HepG2 (cell line): Measurements from ENCODE around the gene ADCK2. TPM values are rescaled to one million over a fixed set of nuclear protein-coding genes. Genes with fewer than 3 reads are reported as not detected.

Experiments used
- AHR ChIP-seq: IDR thresholded peaks from 2 replicates; pipeline ENCODE4 v1.6.1; 2018; ENCODE audit warnings: missing genetic modification reagents, missing compliant biosample characterization
- CREBL2 ChIP-seq: sonication (generic); formaldehyde crosslinking; IDR thresholded peaks from 2 replicates; pipeline ENCODE4 v1.8.1; 2023; ENCODE audit warnings: missing genetic modification reagents, mild to moderate bottlenecking, borderline replicate concordance
- DRAP1 ChIP-seq: IDR thresholded peaks from 2 replicates; pipeline ENCODE4 v1.6.1; 2016; ENCODE audit warnings: missing genetic modification reagents, missing compliant biosample characterization
- FOSL1 ChIP-seq: sonication (generic); formaldehyde crosslinking; IDR thresholded peaks from 2 replicates; pipeline ENCODE4 v1.9.0; 2021; ENCODE audit warnings: missing genetic modification reagents, borderline replicate concordance
- FOXA3 ChIP-seq: IDR thresholded peaks from 2 replicates; pipeline ENCODE4 v1.6.1; 2016; ENCODE audit warnings: missing genetic modification reagents, missing compliant biosample characterization
- FOXP4 ChIP-seq: sonication (generic); formaldehyde crosslinking; IDR thresholded peaks from 2 replicates; pipeline ENCODE4 v1.4.0; 2020; ENCODE audit warnings: missing genetic modification reagents
- GZF1 ChIP-seq: sonication (generic); formaldehyde crosslinking; IDR thresholded peaks from 2 replicates; pipeline ENCODE4 v1.5.1; 2020; ENCODE audit warnings: mild to moderate bottlenecking, missing genetic modification reagents
- HNF4A ChIP-seq: sonication (generic); formaldehyde crosslinking; IDR thresholded peaks from 2 replicates; pipeline ENCODE4 v1.4.0; 2020; ENCODE audit warnings: missing genetic modification reagents
- HOXA7 ChIP-seq: sonication (generic); formaldehyde crosslinking; IDR thresholded peaks from 2 replicates; pipeline ENCODE4 v1.8.1; 2022; ENCODE audit warnings: mild to moderate bottlenecking, missing genetic modification reagents, moderate library complexity
- MED13 ChIP-seq: sonication (generic); formaldehyde crosslinking; IDR thresholded peaks from 2 replicates; pipeline ENCODE4 v1.5.0; 2020; ENCODE audit warnings: missing genetic modification reagents
- NAIF1 ChIP-seq: sonication (generic); formaldehyde crosslinking; IDR thresholded peaks from 2 replicates; pipeline ENCODE4 v1.5.0; 2020; ENCODE audit warnings: mild to moderate bottlenecking, missing genetic modification reagents, borderline replicate concordance
- NBN ChIP-seq: fragments of 450-650 bp; conservative IDR thresholded peaks from 2 replicates; pipeline ENCODE4 v1.6.1; 2017
- NPAS2 ChIP-seq: sonication (generic); formaldehyde crosslinking; IDR thresholded peaks from 2 replicates; pipeline ENCODE4 v1.8.0; 2022; ENCODE audit warnings: mild to moderate bottlenecking, missing genetic modification reagents, borderline replicate concordance
- NRL ChIP-seq: sonication (generic); formaldehyde crosslinking; IDR thresholded peaks from 2 replicates; pipeline ENCODE4 v1.5.0; 2020; ENCODE audit warnings: missing genetic modification reagents, mild to moderate bottlenecking, moderate library complexity, borderline replicate concordance
- PAF1 ChIP-seq: IDR thresholded peaks from 2 replicates; pipeline ENCODE4 v1.6.1; 2016; ENCODE audit warnings: missing genetic modification reagents, missing compliant biosample characterization
- RXRA ChIP-seq: sonication (generic); formaldehyde crosslinking; IDR thresholded peaks from 2 replicates; pipeline ENCODE4 v1.5.1; 2020; ENCODE audit warnings: missing genetic modification reagents
- RXRB ChIP-seq: IDR thresholded peaks from 2 replicates; pipeline ENCODE4 v1.6.1; 2016; ENCODE audit warnings: borderline replicate concordance, missing genetic modification reagents, missing compliant biosample characterization
- TEAD3 ChIP-seq: optimal IDR thresholded peaks from 2 replicates; pipeline ENCODE3; 2016; ENCODE audit warnings: borderline replicate concordance
- YEATS2 ChIP-seq: sonication (generic); formaldehyde crosslinking; IDR thresholded peaks from 2 replicates; pipeline ENCODE4 v1.4.0; 2020; ENCODE audit warnings: missing genetic modification reagents, borderline replicate concordance
- ZBTB43 ChIP-seq: sonication (generic); formaldehyde crosslinking; conservative IDR thresholded peaks from 2 replicates; pipeline ENCODE4 v1.4.0; 2020; ENCODE audit warnings: missing genetic modification reagents
- ZNF121 ChIP-seq: sonication (generic); formaldehyde crosslinking; IDR thresholded peaks from 2 replicates; pipeline ENCODE4 v1.5.0; 2020; ENCODE audit warnings: mild to moderate bottlenecking, missing genetic modification reagents
- ZNF260 ChIP-seq: sonication (generic); formaldehyde crosslinking; IDR thresholded peaks from 2 replicates; pipeline ENCODE4 v1.4.0; 2020; ENCODE audit warnings: missing genetic modification reagents, low read depth, mild to moderate bottlenecking, borderline replicate concordance
- ZNF468 ChIP-seq: sonication (generic); formaldehyde crosslinking; IDR thresholded peaks from 2 replicates; pipeline ENCODE4 v1.8.0; 2022; ENCODE audit warnings: mild to moderate bottlenecking, moderate library complexity, missing genetic modification reagents
- ZNF484 ChIP-seq: sonication (generic); formaldehyde crosslinking; IDR thresholded peaks from 2 replicates; pipeline ENCODE4 v1.5.1; 2020; ENCODE audit warnings: mild to moderate bottlenecking, low read depth, missing genetic modification reagents, borderline replicate concordance
- ZNF501 ChIP-seq: sonication (generic); formaldehyde crosslinking; IDR thresholded peaks from 2 replicates; pipeline ENCODE4 v1.5.1; 2020; ENCODE audit warnings: mild to moderate bottlenecking, moderate library complexity, missing genetic modification reagents
- ZNF616 ChIP-seq: sonication (generic); formaldehyde crosslinking; IDR thresholded peaks from 2 replicates; pipeline ENCODE4 v1.5.0; 2020; ENCODE audit warnings: low read depth, mild to moderate bottlenecking, missing genetic modification reagents
- ZNF879 ChIP-seq: sonication (generic); formaldehyde crosslinking; IDR thresholded peaks from 2 replicates; pipeline ENCODE4 v1.8.1; 2023; ENCODE audit warnings: missing genetic modification reagents
- ZSCAN12 ChIP-seq: sonication (generic); formaldehyde crosslinking; IDR thresholded peaks from 2 replicates; pipeline ENCODE4 v1.9.0; 2021; ENCODE audit warnings: mild to moderate bottlenecking, missing genetic modification reagents
- polyA plus RNA-seq, 8 experiments: library from polyadenylated mRNA; depleted of rRNA in 3 of 8; stranded (reverse) in 7 of 8; unstranded in 1 of 8; fragments of >200 nt; fragmentation: Illumina TruSeq in 4 of 8; extraction: Trizol in 4 of 8; gene quantifications; 2 replicates each; pipeline versions ENCODE4 v1.2.1 to v1.2.3, GENCODE V29; 2011 to 2016; ENCODE audit warnings: low read depth in 4 of 8, missing spikeins in 1 of 8, mixed read lengths in 1 of 8; ENCODE audit not compliant: insufficient read depth in 1 of 8
- total RNA-seq, 5 experiments: library from RNA; depleted of rRNA; stranded (reverse); fragments of >200 nt; fragmentation: Illumina TruSeq; extraction: Trizol; gene quantifications; 2 replicates each; pipeline ENCODE4 v1.2.3, GENCODE V29; 2016; ENCODE audit warnings: low read depth in 1 of 5

Gene ADCK2
- total and polyA plus RNA-seq, 2 of the 13 experiments (the other 11 are each of a cell fraction or from before 2014, with no cell fraction given): 8.6 to 18.8 TPM

GRCh38 chr7:140696680-140697446 lies 24.1 kb downstream of the ADCK2 start, which contains the start of gene NDUFB2 (continued):
- TF ChIP-seq FOSL1 (CRISPR knock-in tag) (no peak), ZSCAN12 (peak; percentile 65; the same call in 1 of the 2 replicates), ZBTB43 (CRISPR knock-in tag) (0 out of 2 replicates have a peak, but pooled peaks have one; percentile 28), ZNF260 (CRISPR knock-in tag) (no peak), NRL (peak; percentile 90), ZNF121 (peak; percentile 50; the same call in 1 of the 2 replicates), AHR (CRISPR knock-in tag) (peak; percentile 63; the same call in 1 of the 2 replicates), RXRB (CRISPR knock-in tag) (peak; percentile 36), ZNF879 (no peak; the same call in 1 of the 2 replicates), MED13 (peak; percentile 36), ZNF468 (no peak), ZNF501 (CRISPR knock-in tag) (peak; percentile 77), NPAS2 (no peak), HOXA7 (CRISPR knock-in tag) (0 out of 2 replicates have a peak, but pooled peaks have one; percentile 37), NBN (no peak), RXRA (CRISPR knock-in tag) (peak; percentile 60), NAIF1 (CRISPR knock-in tag) (peak; percentile 56; the same call in 1 of the 2 replicates), ZNF484 (CRISPR knock-in tag) (no peak), GZF1 (CRISPR knock-in tag) (no peak), FOXA3 (peak; percentile 16; the same call in 1 of the 2 replicates), PAF1 (CRISPR knock-in tag) (no peak), CREBL2 (CRISPR knock-in tag) (no peak; the same call in 1 of the 2 replicates), ZNF616 (CRISPR knock-in tag) (0 out of 2 replicates have a peak, but pooled peaks have one; percentile 17), DRAP1 (CRISPR knock-in tag) (no peak; the same call in 1 of the 2 replicates), TEAD3 (CRISPR knock-in tag) (no peak), HNF4A (CRISPR knock-in tag) (no peak), YEATS2 (peak; percentile 8; the same call in 1 of the 2 replicates), FOXP4 (CRISPR knock-in tag) (peak; percentile 47; the same call in 1 of the 2 replicates)
